HG03095 (cell line): Measurements from ENCODE around the gene CMTM1.

ENCODE experiments used
- ATAC-seq: cut with Tn5 transposase; IDR thresholded peaks from one replicate; pipeline ENCODE4 v1.9.1; 2021; ENCODE audit warnings: moderate library complexity; ENCODE audit not compliant: unreplicated experiment

Gene CMTM1

GRCh38 chr16:66538910-66539309, 27.3 kb upstream of the CMTM1 start:
- no peak for ATAC-seq

- ATAC-seq, result peak; percentile 78
Measured at GRCh38 chr16:66539623-66540469, 26.4 kb upstream of the CMTM1 start.

GRCh38 chr16:66541388-66542355, 24.6 kb upstream of the CMTM1 start:
- ATAC-seq, result no peak

GRCh38 chr16:66542396-66542795, 23.8 kb upstream of the CMTM1 start:
- no peak for ATAC-seq

- ATAC-seq, result no peak
Measured at GRCh38 chr16:66543541-66543940, 22.7 kb upstream of the CMTM1 start.

DNA sequence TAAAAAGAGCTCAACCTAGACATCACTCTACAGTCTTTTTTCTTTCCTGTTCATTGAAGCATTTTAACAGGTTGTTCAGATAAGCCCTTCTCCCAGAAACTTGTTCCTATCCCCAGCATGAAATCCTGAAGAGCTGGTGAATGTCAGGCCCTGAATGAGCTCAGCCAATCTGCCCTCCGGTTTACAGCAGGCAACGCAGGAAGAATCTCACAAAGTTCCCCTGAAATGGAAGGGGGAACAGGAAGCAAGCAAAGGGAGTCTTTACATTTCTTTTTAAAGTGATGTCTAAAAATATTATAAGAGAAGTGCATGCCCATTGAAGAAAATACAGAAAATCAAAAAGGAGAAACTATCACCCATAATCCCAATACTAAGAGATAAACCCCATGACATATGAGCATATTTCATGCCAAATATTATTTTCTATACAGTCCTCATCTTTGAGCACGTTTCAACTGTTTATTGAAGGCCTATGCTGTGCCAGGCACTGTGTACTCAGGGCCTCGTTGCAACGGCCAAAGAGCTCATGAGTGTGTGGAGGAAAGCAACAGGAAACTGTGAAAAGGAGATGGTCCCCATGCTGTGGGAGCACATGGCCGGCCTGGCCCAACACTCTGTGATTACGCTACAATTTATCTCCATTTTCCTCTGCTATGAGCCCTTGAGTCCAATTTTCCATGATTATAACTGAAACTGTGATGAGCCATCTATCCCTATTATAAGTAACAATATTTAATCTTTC, 22.1 kb upstream of the CMTM1 start:
- no peak for ATAC-seq

GRCh38 chr16:66547101-66547989, 18.9 kb upstream of the CMTM1 start:
- ATAC-seq, result no peak

GRCh38 chr16:66548068-66548467, 18.2 kb upstream of the CMTM1 start:
- ATAC-seq, result no peak

DNA sequence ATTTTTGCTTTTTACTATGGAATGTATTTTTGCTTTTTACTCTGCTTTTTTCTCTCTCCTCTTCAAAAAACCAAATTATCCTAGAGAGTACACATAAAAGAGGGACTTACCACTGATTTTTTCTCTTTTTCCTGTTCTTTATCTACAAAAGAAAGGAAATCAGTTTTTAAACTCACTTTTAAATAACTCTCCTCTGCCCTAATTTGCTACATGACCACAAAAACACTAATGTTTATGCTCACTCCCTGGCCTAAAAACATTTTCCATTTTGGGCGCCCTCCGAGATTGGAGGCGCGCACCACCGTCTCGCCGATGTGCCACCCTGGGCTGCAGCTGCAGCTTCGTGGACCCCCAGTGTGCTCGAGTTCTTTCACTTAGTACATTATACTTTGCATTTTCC, 17.4 kb upstream of the CMTM1 start:
- ATAC-seq, result no peak

- ATAC-seq, result no peak
Measured at GRCh38 chr16:66549284-66550131, 16.7 kb upstream of the CMTM1 start, which contains the start of gene TK2. TSS of gene TK2 (minus strand) at chr16:66550122. CDS start at chr16:66550061, 61 bp downstream.

DNA sequence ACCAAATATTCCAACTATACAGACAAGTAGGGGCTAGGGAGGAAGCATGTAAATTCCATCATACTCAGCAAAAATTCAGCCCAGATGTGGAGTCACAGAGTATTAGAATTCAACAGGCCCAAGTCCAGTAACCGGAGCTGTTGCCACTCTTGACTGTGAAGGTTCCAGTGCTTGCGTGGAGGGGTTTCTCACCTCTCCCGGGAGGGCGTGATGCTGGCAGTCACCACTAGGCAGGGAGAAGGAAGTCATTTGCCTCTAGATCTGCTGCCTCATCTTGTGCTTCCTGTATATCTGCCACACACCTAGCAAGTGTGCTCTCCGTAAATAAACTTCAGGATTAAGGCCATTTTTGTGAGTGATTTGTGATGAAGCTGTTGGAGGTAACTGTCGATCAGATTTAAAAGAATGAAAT, 14.9 kb upstream of the CMTM1 start:
- ATAC-seq, result no peak

DNA sequence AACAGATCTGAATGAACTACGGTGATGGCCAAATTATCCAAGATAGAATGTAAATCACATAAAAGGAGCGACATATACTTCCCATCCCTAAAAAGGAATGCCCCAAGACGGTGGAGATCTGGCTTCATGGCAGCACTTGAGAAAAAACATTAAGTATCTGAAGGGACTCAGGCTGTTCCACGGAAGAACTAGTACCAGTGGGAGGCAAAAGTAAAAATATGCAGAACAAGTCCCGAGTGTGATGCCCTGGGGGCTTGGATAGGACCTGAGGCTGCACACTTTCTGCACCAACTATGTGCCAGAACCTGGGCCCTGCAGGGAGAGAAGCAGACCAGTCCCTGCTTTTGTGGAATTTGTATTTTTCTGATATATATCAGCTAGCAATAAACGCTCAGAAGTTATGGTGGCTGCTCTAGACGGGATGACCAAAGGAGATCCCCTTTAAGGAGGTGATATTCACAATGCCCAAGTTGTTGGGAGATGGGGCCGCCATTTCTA, 14.4 kb upstream of the CMTM1 start:
- ATAC-seq, result peak; percentile 5

DNA sequence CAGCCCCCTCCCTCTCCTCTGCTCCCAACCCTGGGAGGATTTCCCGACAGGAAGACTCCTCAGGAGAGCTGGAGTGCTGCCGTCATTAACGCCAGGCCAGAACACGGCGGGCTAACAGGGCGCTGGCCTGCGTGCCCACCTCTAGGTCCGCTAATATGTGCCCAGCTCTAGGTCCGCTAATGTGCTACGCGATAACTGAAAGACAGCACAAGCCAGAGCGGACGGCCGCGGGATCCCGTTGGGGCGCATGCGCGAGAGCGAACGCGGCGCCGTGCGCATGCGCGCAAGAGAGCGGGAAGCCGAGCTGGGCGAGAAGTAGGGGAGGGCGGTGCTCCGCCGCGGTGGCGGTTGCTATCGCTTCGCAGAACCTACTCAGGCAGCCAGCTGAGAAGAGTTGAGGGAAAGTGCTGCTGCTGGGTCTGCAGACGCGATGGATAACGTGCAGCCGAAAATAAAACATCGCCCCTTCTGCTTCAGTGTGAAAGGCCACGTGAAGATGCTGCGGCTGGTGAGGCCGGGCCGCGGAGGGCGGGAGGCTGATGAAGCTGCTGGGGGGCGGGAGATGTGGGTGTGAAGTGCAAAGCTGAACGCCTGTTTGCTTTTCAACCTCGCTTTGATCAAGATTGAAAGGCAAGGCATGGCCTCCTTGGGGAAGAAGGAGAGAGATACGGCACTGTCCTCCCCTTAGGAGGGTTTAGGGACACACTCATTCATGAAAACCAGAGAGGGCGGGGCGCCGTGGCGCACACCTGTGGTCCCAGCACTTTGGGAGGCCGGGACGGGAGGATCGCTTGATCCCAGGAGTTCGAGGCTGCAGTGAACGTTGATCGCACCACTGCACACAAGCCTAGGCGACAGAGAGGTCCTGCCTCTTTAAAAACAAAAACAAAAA, 13.7 kb upstream of the CMTM1 start, which contains the start of gene CKLF:
Gene CKLF, plus strand, starts transcription at position 291 of the 892 bp plus-strand sequence. Its CDS starts 140 bp downstream, at position 431.
- peak; percentile 70 for ATAC-seq

DNA sequence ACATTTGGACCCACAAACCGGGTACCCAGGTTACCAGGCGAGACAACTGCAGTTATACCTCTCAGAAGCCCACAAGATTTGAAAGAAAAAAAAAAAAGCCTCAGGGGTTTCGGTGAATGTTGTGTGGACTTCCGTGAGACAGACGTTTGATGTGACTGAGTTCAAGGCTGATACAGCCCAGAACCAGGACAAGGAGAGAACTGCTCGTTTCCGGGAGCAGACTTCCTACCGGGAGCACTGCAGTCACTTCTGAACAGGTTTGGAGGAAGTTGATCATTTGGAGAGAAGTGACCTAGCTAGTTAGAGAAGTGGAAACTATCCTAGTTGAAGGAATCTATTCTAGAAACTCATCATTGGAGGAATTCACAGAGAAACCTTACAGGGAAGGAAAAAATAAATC, 13.0 kb upstream of the CMTM1 start:
- ATAC-seq, result no peak

GRCh38 chr16:66554021-66554420, 12.2 kb upstream of the CMTM1 start:
- no peak for ATAC-seq

GRCh38 chr16:66554495-66554894, 11.7 kb upstream of the CMTM1 start:
- ATAC-seq, result no peak

DNA sequence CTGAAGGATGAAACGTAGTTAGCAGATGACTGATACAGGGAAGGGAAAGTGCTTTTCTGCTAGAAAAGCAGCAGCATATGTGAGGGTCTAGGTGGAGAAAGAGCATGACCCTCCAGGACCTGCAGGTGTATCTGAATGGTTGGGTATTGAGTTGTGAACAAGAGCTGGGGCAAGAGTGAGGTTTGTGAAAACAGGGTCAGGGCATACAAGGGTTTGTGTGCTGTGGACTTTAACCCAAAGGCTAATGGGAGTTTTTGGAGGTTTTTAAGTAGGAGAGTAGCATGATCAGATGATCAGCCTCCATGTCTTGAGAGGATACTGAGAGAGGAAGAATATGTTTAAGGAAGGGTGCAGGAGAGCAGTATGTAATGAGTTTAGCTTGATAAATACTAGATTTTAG, 6.1 kb upstream of the CMTM1 start:
- ATAC-seq, result no peak
